Measurements from ENCODE around the gene TRMT13.

- TF ChIP-seq POLR2AphosphoS5 (IDR thresholded peaks at IDR 0.05; ENCODE audit: low read depth) (no peak), REST (IDR thresholded peaks at IDR 0.05; ENCODE audit: insufficient replicate concordance, low read depth) (no peak), GABPA (IDR thresholded peaks at IDR 0.05; ENCODE audit: low read depth) (no peak)
- TF ChIP-seq, protein P1, sequence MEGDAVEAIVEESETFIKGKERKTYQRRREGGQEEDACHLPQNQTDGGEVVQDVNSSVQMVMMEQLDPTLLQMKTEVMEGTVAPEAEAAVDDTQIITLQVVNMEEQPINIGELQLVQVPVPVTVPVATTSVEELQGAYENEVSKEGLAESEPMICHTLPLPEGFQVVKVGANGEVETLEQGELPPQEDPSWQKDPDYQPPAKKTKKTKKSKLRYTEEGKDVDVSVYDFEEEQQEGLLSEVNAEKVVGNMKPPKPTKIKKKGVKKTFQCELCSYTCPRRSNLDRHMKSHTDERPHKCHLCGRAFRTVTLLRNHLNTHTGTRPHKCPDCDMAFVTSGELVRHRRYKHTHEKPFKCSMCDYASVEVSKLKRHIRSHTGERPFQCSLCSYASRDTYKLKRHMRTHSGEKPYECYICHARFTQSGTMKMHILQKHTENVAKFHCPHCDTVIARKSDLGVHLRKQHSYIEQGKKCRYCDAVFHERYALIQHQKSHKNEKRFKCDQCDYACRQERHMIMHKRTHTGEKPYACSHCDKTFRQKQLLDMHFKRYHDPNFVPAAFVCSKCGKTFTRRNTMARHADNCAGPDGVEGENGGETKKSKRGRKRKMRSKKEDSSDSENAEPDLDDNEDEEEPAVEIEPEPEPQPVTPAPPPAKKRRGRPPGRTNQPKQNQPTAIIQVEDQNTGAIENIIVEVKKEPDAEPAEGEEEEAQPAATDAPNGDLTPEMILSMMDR (IDR thresholded peaks at IDR 0.05; ENCODE audit: insufficient read depth, low read length) = no peak
Observed at GRCh38 chr1:100177295-100178041, 44.5 kb downstream of the TRMT13 start.

All from HL-60 (cell line).